ENCODE data around the gene MMP2.

Gene MMP2

GRCh38 chr16:55476625-55477533, 2.1 kb upstream of the MMP2 start:
- H3K27ac ChIP-seq, result no peak overlapping the region
- TF ChIP-seq ZFX (IDR thresholded peaks at IDR 0.05), result no peak
- TF ChIP-seq, protein P1, sequence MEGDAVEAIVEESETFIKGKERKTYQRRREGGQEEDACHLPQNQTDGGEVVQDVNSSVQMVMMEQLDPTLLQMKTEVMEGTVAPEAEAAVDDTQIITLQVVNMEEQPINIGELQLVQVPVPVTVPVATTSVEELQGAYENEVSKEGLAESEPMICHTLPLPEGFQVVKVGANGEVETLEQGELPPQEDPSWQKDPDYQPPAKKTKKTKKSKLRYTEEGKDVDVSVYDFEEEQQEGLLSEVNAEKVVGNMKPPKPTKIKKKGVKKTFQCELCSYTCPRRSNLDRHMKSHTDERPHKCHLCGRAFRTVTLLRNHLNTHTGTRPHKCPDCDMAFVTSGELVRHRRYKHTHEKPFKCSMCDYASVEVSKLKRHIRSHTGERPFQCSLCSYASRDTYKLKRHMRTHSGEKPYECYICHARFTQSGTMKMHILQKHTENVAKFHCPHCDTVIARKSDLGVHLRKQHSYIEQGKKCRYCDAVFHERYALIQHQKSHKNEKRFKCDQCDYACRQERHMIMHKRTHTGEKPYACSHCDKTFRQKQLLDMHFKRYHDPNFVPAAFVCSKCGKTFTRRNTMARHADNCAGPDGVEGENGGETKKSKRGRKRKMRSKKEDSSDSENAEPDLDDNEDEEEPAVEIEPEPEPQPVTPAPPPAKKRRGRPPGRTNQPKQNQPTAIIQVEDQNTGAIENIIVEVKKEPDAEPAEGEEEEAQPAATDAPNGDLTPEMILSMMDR (conservative IDR thresholded peaks at IDR 0.05), result no peak

GRCh38 chr16:55477736-55478135, 1.3 kb upstream of the MMP2 start:
- TF ChIP-seq, protein P1 (conservative IDR thresholded peaks at IDR 0.05), result no peak
- TF ChIP-seq ZFX (IDR thresholded peaks at IDR 0.05), result no peak

DNA sequence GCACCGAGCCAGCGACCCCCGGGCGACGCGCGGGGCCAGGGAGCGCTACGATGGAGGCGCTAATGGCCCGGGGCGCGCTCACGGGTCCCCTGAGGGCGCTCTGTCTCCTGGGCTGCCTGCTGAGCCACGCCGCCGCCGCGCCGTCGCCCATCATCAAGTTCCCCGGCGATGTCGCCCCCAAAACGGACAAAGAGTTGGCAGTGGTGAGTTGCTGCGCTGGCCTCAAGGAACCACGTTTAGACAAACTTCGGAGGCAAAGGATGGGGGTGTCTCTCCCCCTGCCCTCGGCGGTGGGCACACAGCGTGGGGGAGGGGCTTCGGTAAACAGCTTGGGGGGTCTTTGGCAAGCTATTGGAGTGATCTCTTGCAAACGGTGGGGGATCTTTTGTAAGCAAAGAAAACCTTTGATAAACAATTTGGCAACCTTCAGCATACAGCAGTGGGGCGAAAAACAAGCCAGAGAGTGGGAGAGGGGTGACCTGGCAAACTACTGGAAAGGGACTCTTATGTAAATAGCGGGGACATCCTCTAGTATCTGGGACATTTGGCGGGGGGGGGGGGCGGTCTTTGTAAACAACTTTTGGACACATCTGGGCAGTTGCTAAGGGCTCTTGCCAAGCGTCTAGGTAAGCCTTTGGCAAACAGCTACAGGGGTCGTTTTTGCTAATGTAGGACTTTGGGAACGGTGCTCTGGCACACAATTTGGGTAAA, 587 bp downstream of the MMP2 start:
- no peak for TF ChIP-seq ZFX (IDR thresholded peaks at IDR 0.05)
- TF ChIP-seq, protein P1 (conservative IDR thresholded peaks at IDR 0.05), result no peak
- no peak overlapping the region for H3K27ac ChIP-seq

More at GRCh38 chr16:55477736-55478135, 1.3 kb upstream of the MMP2 start:
- no peak overlapping the region for H3K27ac ChIP-seq

DNA sequence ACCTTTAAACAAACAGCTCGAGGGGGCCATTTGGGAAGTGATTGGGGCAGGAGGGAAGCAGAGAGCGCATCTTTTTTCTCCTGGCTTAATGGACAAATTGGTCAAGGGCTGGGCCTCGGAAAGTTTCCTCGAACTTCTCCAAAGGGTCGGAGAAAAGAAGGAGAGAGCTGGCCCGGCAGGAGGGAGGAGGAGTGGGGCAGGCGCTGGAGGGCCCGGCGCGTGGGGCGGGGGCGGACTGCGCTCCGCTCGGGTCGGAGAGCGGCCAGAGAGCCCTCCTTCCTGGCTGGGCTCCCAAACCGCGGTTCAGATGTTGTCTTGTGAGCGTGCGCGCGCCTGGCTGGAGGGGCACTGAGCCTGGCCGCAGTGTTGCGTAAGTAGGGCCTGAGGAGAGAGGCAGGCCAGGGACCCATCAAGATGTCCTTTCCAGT, 1.2 kb downstream of the MMP2 start:
- TF ChIP-seq ZFX (IDR thresholded peaks at IDR 0.05), result no peak
- TF ChIP-seq, protein P1 (conservative IDR thresholded peaks at IDR 0.05), result no peak
- no peak overlapping the region for H3K27ac ChIP-seq

DNA sequence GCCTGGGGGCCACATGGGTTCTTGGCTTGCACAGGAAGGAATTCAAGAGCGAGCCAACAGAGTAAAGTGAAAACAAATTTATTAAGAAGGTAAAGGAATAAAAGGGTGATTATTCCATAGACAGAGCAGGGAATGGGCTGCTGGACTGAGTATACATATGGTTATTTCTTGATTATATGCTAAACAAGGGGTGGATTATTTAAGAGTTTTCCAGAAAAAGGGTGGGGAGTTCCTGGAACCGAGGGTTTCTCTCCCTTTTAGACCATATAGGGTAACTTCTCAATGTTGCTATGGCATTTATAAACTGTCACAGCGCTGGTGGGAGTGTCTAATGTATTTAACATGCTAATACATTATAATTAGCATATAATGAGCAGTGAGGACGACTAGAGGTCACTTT, 2.0 kb downstream of the MMP2 start:
- no peak overlapping the region for H3K27ac ChIP-seq
- no peak for TF ChIP-seq ZFX (IDR thresholded peaks at IDR 0.05)
- TF ChIP-seq, protein P1 (conservative IDR thresholded peaks at IDR 0.05), result no peak

DNA sequence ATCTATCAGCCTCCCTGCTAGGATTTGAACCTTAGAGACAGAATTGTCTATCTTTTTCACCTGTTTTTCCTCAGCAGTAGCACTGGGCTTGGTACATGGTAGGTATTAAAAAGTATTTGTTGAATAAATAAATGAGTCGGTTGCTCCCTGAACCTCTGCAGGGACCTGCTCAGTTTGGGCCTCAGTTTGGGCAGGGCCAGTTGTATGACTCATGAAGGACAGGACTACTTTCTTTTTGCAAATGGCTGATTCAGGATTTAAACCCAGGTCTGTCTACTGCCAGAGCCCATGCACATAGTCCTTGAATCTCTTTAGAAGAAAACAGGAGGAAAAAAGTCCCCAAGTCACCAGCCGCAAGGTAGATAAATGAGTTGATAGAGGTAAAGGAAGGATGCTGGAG, 3.1 kb downstream of the MMP2 start:
- no peak overlapping the region for H3K27ac ChIP-seq
- no peak for TF ChIP-seq ZFX (IDR thresholded peaks at IDR 0.05)
- TF ChIP-seq, protein P1 (conservative IDR thresholded peaks at IDR 0.05), result no peak

Measured in C4-2B (cell line).